Measurements from ENCODE around the gene OGDH. TPM values are rescaled to one million over a fixed set of nuclear protein-coding genes. Genes with fewer than 3 reads are reported as not detected.

The OGDH gene
- total and polyA plus RNA-seq, 2 of the 13 experiments (the other 11 are each of a cell fraction or from before 2014, with no cell fraction given), result 17.4 to 25.4 TPM

DNA sequence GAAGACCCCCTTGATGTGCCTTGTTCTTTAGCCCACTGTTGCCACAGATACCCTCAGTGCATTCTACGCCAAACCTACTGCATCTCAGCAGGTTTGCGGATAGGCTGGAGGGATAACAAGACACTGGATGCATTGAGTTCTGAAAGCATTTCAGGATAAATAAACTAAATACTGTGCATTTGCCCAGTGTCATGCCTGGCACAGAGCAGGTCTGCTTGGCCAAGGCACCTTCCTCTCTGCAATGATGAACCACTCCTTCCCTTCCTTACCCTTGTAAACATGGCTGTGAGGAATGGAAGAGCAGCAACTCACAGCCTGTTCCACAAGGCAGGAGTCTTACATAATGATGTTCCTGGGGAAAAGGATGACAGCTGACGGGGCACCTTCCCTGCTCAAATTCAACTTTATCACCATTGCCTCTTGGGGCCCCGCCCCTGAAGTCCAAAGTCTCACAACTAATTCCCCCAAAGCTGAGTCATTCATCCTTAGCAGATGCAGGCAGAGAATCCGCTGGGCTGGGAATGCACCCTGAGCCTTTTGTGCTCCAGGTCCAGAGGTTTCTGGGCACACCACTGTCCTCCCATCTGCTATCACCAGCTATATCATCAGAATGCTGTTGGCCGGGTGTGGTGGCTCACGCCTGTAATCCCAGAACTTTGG is 44.3 kb upstream of the OGDH start (continued):
- no peak for TF ChIP-seq ZNF747 (CRISPR knock-in tag; IDR thresholded peaks at IDR 0.05; ENCODE audit: borderline replicate concordance)
- no peak for TF ChIP-seq GTF2F1 (IDR thresholded peaks at IDR 0.05; ENCODE audit: low read length)
- TF ChIP-seq ZNF414 (CRISPR knock-in tag; IDR thresholded peaks at IDR 0.05), result peak; percentile 61; the same call in 1 of the 2 replicates
- TF ChIP-seq ZSCAN20 (CRISPR knock-in tag; IDR thresholded peaks at IDR 0.05; ENCODE audit: borderline replicate concordance), result no peak
- TF ChIP-seq, protein P1, sequence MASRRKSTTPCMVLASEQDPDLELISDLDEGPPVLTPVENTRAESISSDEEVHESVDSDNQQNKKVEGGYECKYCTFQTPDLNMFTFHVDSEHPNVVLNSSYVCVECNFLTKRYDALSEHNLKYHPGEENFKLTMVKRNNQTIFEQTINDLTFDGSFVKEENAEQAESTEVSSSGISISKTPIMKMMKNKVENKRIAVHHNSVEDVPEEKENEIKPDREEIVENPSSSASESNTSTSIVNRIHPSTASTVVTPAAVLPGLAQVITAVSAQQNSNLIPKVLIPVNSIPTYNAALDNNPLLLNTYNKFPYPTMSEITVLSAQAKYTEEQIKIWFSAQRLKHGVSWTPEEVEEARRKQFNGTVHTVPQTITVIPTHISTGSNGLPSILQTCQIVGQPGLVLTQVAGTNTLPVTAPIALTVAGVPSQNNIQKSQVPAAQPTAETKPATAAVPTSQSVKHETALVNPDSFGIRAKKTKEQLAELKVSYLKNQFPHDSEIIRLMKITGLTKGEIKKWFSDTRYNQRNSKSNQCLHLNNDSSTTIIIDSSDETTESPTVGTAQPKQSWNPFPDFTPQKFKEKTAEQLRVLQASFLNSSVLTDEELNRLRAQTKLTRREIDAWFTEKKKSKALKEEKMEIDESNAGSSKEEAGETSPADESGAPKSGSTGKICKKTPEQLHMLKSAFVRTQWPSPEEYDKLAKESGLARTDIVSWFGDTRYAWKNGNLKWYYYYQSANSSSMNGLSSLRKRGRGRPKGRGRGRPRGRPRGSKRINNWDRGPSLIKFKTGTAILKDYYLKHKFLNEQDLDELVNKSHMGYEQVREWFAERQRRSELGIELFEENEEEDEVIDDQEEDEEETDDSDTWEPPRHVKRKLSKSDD (CRISPR knock-in tag; IDR thresholded peaks at IDR 0.05; ENCODE audit: low read depth), result peak; percentile 23; the same call in 1 of the 2 replicates
- 0 out of 2 replicates have a peak, but pooled peaks have one; percentile 43 for TF ChIP-seq ZC3H13 (CRISPR knock-in tag; IDR thresholded peaks at IDR 0.05)
- TF ChIP-seq, protein P2, sequence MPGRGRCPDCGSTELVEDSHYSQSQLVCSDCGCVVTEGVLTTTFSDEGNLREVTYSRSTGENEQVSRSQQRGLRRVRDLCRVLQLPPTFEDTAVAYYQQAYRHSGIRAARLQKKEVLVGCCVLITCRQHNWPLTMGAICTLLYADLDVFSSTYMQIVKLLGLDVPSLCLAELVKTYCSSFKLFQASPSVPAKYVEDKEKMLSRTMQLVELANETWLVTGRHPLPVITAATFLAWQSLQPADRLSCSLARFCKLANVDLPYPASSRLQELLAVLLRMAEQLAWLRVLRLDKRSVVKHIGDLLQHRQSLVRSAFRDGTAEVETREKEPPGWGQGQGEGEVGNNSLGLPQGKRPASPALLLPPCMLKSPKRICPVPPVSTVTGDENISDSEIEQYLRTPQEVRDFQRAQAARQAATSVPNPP (CRISPR knock-in tag; IDR thresholded peaks at IDR 0.05), result 0 out of 2 replicates have a peak, but pooled peaks have one; percentile 69
- no peak for TF ChIP-seq ZNF550 (CRISPR knock-in tag; IDR thresholded peaks at IDR 0.05; ENCODE audit: borderline replicate concordance)
- TF ChIP-seq ZNF326 (CRISPR knock-in tag; IDR thresholded peaks at IDR 0.05; ENCODE audit: borderline replicate concordance), result 0 out of 2 replicates have a peak, but pooled peaks have one; percentile 42
- TF ChIP-seq ZNF766 (CRISPR knock-in tag; IDR thresholded peaks at IDR 0.05; ENCODE audit: borderline replicate concordance), result no peak
- TF ChIP-seq ZNF460 (CRISPR knock-in tag; IDR thresholded peaks at IDR 0.05; ENCODE audit: borderline replicate concordance), result peak; percentile 95
- TF ChIP-seq, protein P3, sequence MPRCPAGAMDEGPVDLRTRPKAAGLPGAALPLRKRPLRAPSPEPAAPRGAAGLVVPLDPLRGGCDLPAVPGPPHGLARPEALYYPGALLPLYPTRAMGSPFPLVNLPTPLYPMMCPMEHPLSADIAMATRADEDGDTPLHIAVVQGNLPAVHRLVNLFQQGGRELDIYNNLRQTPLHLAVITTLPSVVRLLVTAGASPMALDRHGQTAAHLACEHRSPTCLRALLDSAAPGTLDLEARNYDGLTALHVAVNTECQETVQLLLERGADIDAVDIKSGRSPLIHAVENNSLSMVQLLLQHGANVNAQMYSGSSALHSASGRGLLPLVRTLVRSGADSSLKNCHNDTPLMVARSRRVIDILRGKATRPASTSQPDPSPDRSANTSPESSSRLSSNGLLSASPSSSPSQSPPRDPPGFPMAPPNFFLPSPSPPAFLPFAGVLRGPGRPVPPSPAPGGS (CRISPR knock-in tag; IDR thresholded peaks at IDR 0.05), result no peak
- TF ChIP-seq ZNF431 (CRISPR knock-in tag; IDR thresholded peaks at IDR 0.05; ENCODE audit: borderline replicate concordance, low read depth), result no peak; the same call in 1 of the 2 replicates
- peak; percentile 51; the same call in 1 of the 2 replicates for TF ChIP-seq FOXK1 (CRISPR knock-in tag; IDR thresholded peaks at IDR 0.05; ENCODE audit: borderline replicate concordance, low read depth)
- peak in 1 of 2 experiments; percentile 67; a peak in 2 of 4 replicates for TF ChIP-seq EP300 (IDR thresholded peaks at IDR 0.05; ENCODE audit: low read depth in 2 of 2, low read length in 2 of 2)
- TF ChIP-seq EP300 (CRISPR knock-in tag; IDR thresholded peaks at IDR 0.05; ENCODE audit: borderline replicate concordance), result peak; percentile 62; the same call in 1 of the 2 replicates
- TF ChIP-seq DBP (CRISPR knock-in tag; IDR thresholded peaks at IDR 0.05; ENCODE audit: not compliant biosample characterization), result no peak
- TF ChIP-seq ATAD3A (CRISPR knock-in tag; IDR thresholded peaks at IDR 0.05), result no peak
- no peak for TF ChIP-seq GABPA (IDR thresholded peaks at IDR 0.05; ENCODE audit: low read depth, low read length)
- peak; percentile 18; the same call in 1 of the 2 replicates for TF ChIP-seq GABPA (CRISPR knock-in tag; IDR thresholded peaks at IDR 0.05; ENCODE audit: low read depth)
- TF ChIP-seq BCL6 (CRISPR knock-in tag; IDR thresholded peaks at IDR 0.05), result peak; percentile 79
- TF ChIP-seq ZNF75D (CRISPR knock-in tag; IDR thresholded peaks at IDR 0.05; ENCODE audit: borderline replicate concordance), result no peak
